GM23248 (cell line): ENCODE measurements around the gene LHX5. TPM values are rescaled to one million over a fixed set of nuclear protein-coding genes. Genes with fewer than 3 reads are reported as not detected.

ENCODE experiments used
- DNase-seq: peaks from one replicate; pipeline ENCODE4 v3.0.0-alpha.2; 2015
- H2AFZ ChIP-seq: fragments of 200-600 bp; sonication (generic); 2 replicates; pipeline ENCODE4 v1.6.1; 2016; ENCODE audit warnings: antibody characterized with exemption
- H3F3A ChIP-seq: fragments of 200-600 bp; sonication (generic); 2 replicates; pipeline ENCODE4 v1.6.1; 2016; ENCODE audit warnings: mild to moderate bottlenecking, antibody characterized with exemption, mixed run types; ENCODE audit not compliant: insufficient read depth
- H3K27ac ChIP-seq: fragments of 200-600 bp; sonication (generic); 2 replicates; pipeline ENCODE4 v1.5.1; 2016; ENCODE audit warnings: mild to moderate bottlenecking
- H3K27me3 ChIP-seq: fragments of 200-600 bp; sonication (generic); replicated peaks from 2 replicates; pipeline ENCODE4 v1.6.1; 2016; ENCODE audit warnings: mild to moderate bottlenecking; ENCODE audit not compliant: insufficient read depth
- H3K36me3 ChIP-seq: fragments of 200-600 bp; sonication (generic); 2 replicates; pipeline ENCODE4 v1.6.1; 2016; ENCODE audit warnings: low read depth, mild to moderate bottlenecking
- H3K4me1 ChIP-seq: fragments of 200-600 bp; sonication (generic); 2 replicates; pipeline ENCODE4 v1.6.1; 2016; ENCODE audit warnings: mild to moderate bottlenecking; ENCODE audit not compliant: insufficient read depth
- H3K4me2 ChIP-seq: fragments of 200-600 bp; sonication (generic); one replicate; pipeline ENCODE4 v1.6.1; 2016; ENCODE audit warnings: mild to moderate bottlenecking; ENCODE audit not compliant: unreplicated experiment
- H3K4me3 ChIP-seq: fragments of 200-600 bp; sonication (generic); 2 replicates; pipeline ENCODE4 v1.5.1; 2016; ENCODE audit warnings: mild to moderate bottlenecking
- H3K79me2 ChIP-seq: fragments of 200-600 bp; sonication (generic); 2 replicates; pipeline ENCODE4 v1.6.1; 2016; ENCODE audit warnings: mild to moderate bottlenecking; ENCODE audit not compliant: insufficient read depth
- H3K9ac ChIP-seq: fragments of 200-600 bp; sonication (generic); 2 replicates; pipeline ENCODE4 v1.6.1; 2016; ENCODE audit warnings: mild to moderate bottlenecking
- H3K9me2 ChIP-seq: fragments of 200-600 bp; sonication (generic); 2 replicates; pipeline ENCODE4 v1.6.1; 2016; ENCODE audit warnings: mixed run types, mild to moderate bottlenecking, moderate library complexity; ENCODE audit not compliant: insufficient read depth
- H3K9me3 ChIP-seq: fragments of 200-600 bp; sonication (generic); one replicate; pipeline ENCODE4 v1.6.1; 2017; ENCODE audit warnings: low read depth
- H4K20me1 ChIP-seq: fragments of 200-600 bp; sonication (generic); 2 replicates; pipeline ENCODE4 v1.6.0; 2016; ENCODE audit not compliant: insufficient read depth
- EZH2 ChIP-seq: fragments of 200-600 bp; sonication (generic); IDR thresholded peaks from 2 replicates; pipeline ENCODE4 v1.6.1; 2018; ENCODE audit warnings: antibody characterized with exemption, mild to moderate bottlenecking; ENCODE audit not compliant: insufficient read depth, poor library complexity, severe bottlenecking
- EZH2phosphoT487 ChIP-seq: fragments of 200-600 bp; sonication (generic); IDR thresholded peaks from 2 replicates; pipeline ENCODE4 v1.6.1; 2018; ENCODE audit warnings: antibody characterized with exemption, moderate library complexity, mild to moderate bottlenecking, low read depth; ENCODE audit not compliant: insufficient read depth
- WGBS, 2 experiments: methylation state at CpG; one replicate each; pipeline ENCODE4 v1.1.6; 2015 to 2017; ENCODE audit warnings: low lambda C conversion rate in 2 of 2, low coverage in 1 of 2; ENCODE audit errors: missing lambda C conversion rate in 2 of 2; 5-methylcytosine and 5-hydroxymethylcytosine counted together
- in situ Hi-C: fragments of 300-500 bp; cut with MboI; formaldehyde crosslinking; loops from 2 replicates; pipeline ENCODE4 v1.15.0; 2020
- polyA plus RNA-seq: library from polyadenylated mRNA; unstranded; fragments of >200 nt; fragmentation: Nextera tagmentation; extraction: Ambion mirVana; gene quantifications from 2 replicates; pipeline ENCODE4 v1.2.1, GENCODE V29; 2016
- total RNA-seq: library from RNA; depleted of rRNA; stranded (reverse); fragments of >200 nt; shearing (Covaris generic); gene quantifications from 2 replicates; pipeline ENCODE4 v1.2.3, GENCODE V29; 2014

Gene LHX5
- total and polyA plus RNA-seq, 2 experiments from 2014 or later, result not detected

DNA sequence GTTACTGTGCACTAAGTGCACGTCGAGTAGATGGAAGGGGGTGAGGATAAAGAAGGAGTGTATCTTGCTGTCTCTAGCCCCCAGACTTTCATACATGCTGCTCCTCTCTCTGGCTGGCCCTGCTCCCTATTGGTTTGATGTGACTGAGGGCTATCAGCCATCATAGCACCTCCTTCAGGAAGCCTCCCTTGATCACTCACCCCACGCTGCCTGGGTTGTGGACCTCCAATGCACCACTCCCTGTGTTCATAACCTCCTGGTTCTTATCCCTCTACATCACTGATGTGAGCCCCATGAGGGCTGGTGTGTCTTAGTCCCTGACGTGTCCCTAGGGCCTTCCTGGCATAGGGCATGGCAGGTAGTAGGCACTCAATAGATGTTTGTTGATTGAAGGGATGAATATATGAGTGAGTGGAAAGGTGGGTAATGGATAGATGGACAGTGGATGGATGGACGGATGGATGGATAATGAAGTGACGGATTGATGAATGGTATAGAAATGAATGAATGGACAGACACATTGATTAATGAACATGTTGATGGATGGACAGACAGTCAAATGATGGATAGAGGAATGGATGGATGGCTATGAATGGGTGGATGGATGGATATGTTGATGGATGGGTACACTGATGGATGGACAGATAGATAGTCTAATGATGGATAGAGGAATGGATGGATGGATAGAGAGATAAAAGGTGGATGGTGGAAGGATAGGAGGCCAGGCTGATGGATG is 34.5 kb downstream of the LHX5 start:
- TF ChIP-seq EZH2phosphoT487 (no peak), EZH2 (no peak)
- H4K20me1 ChIP-seq, result no peaks in the 10 kb centered on the region
- H3K36me3 ChIP-seq, result no peaks in the 10 kb centered on the region
- H2AFZ ChIP-seq, result no peak overlapping the region
- no peaks in the 10 kb centered on the region for H3K9me3 ChIP-seq
- H3K9ac ChIP-seq, result no peak overlapping the region
- H3F3A ChIP-seq, result no peaks in the 10 kb centered on the region
- DNase-seq, result no peak
- no peak overlapping the region for H3K4me2 ChIP-seq
- no peaks in the 10 kb centered on the region for H3K4me1 ChIP-seq
- WGBS, 2 experiments, result 64 to 75% methylated on average over 6 of the region's 6 CpGs
- no peaks in the 10 kb centered on the region for H3K9me2 ChIP-seq
- in situ Hi-C loops, result no loop called here
- no peaks in the 10 kb centered on the region for H3K79me2 ChIP-seq
- peaks cover 9% of the 10 kb centered on the region; the same call in 1 of the 2 replicates for H3K27me3 ChIP-seq
- H3K4me3 ChIP-seq, result no peak overlapping the region
- no peak overlapping the region for H3K27ac ChIP-seq

- Histone ChIP-seq H3K27ac (no peak overlapping the region), H3K36me3 (no peaks in the 10 kb centered on the region), H3K4me1 (no peaks in the 10 kb centered on the region), H3K4me3 (no peak overlapping the region), H3F3A (no peaks in the 10 kb centered on the region), H3K79me2 (no peaks in the 10 kb centered on the region), H4K20me1 (no peaks in the 10 kb centered on the region), H3K27me3 (peaks cover 7% of the 10 kb centered on the region; the same call in 1 of the 2 replicates), H3K9ac (no peak overlapping the region), H2AFZ (no peak overlapping the region), H3K4me2 (no peak overlapping the region), H3K9me2 (no peaks in the 10 kb centered on the region), H3K9me3 (no peaks in the 10 kb centered on the region)
- in situ Hi-C loops, result no loop called here
- DNase-seq, result no peak
- no peak for TF ChIP-seq EZH2
- TF ChIP-seq EZH2phosphoT487, result no peak
- 71 to 78% methylated on average over 3 to 6 of the region's 6 CpGs for WGBS, 2 experiments
Measured at GRCh38 chr12:113436586-113436985, 35.1 kb downstream of the LHX5 start.

DNA sequence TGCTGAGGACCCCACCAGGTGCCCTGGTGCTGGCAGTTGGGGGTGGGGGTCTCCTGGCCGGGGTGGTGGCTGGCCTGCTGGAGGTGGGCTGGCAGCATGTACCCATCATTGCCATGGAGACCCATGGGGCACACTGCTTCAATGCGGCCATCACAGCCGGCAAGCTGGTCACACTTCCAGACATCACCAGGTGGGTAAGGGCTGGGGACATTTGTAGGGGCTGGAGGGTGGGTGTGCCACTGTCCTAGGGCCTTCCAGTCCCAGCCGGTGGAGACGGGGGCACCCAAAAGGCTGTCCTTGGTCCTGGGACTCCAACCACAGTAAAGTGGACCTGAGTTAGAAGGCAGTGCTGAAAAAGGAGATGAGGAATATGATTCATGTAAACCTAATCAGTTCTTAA is 36.3 kb downstream of the LHX5 start:
- in situ Hi-C loops, result no loop called here
- WGBS, 2 experiments, result 70 to 71% methylated on average over 5 of the region's 5 CpGs
- no peak for TF ChIP-seq EZH2
- TF ChIP-seq EZH2phosphoT487, result no peak
- H3K9ac ChIP-seq, result no peak overlapping the region
- no peak overlapping the region for H3K4me3 ChIP-seq
- no peak overlapping the region for H3K4me2 ChIP-seq
- H2AFZ ChIP-seq, result no peak overlapping the region
- no peaks in the 10 kb centered on the region for H3K36me3 ChIP-seq
- no peaks in the 10 kb centered on the region for H3K9me2 ChIP-seq
- no peaks in the 10 kb centered on the region for H3K4me1 ChIP-seq
- no peak for DNase-seq
- H3K27me3 ChIP-seq, result peaks cover 1% of the 10 kb centered on the region; the same call in 1 of the 2 replicates
- no peaks in the 10 kb centered on the region for H3K79me2 ChIP-seq
- no peaks in the 10 kb centered on the region for H4K20me1 ChIP-seq
- H3K9me3 ChIP-seq, result no peaks in the 10 kb centered on the region
- no peaks in the 10 kb centered on the region for H3F3A ChIP-seq
- H3K27ac ChIP-seq, result no peak overlapping the region

- Histone ChIP-seq H3K9me3 (no peaks in the 10 kb centered on the region), H3K4me3 (no peak overlapping the region), H3K36me3 (no peaks in the 10 kb centered on the region), H3K4me1 (no peaks in the 10 kb centered on the region), H2AFZ (no peak overlapping the region), H3F3A (no peaks in the 10 kb centered on the region), H3K27ac (no peak overlapping the region), H4K20me1 (no peaks in the 10 kb centered on the region), H3K27me3 (no peaks in the 10 kb centered on the region), H3K79me2 (no peaks in the 10 kb centered on the region), H3K4me2 (no peak overlapping the region), H3K9ac (no peak overlapping the region), H3K9me2 (no peaks in the 10 kb centered on the region)
- in situ Hi-C loops, result no loop called here
- DNase-seq, result no peak
- TF ChIP-seq EZH2phosphoT487, result no peak
- TF ChIP-seq EZH2, result no peak
Measured at GRCh38 chr12:113432986-113433385, 38.7 kb downstream of the LHX5 start.
